ENCODE results near the gene CFAP57. TPM values are rescaled to one million over a fixed set of nuclear protein-coding genes. Genes with fewer than 3 reads are reported as not detected.

Gene CFAP57
- total and polyA plus RNA-seq, 2 of the 8 experiments (the other 6 are each of a cell fraction or from before 2014, with no cell fraction given), result 0.20 to 0.80 TPM

- TF ChIP-seq CTBP2 (IDR thresholded peaks at IDR 0.05; ENCODE audit: borderline replicate concordance, insufficient read depth, insufficient read length, low read length) (no peak), RAD21 (IDR thresholded peaks at IDR 0.05 in 1 of 2, conservative IDR thresholded peaks at IDR 0.05 in 1 of 2; ENCODE audit: low read depth in 2 of 2, low read length in 2 of 2) (no peak), CHD2 (IDR thresholded peaks at IDR 0.05; ENCODE audit: low read length) (no peak), ZNF274 (IDR thresholded peaks at IDR 0.05; ENCODE audit: borderline replicate concordance, extremely low read depth, low read length) (no peak)
Observed at GRCh38 chr1:43123031-43123430, 49.1 kb upstream of the CFAP57 start (continued).

Measured in H1 (cell line).